ENCODE results near the gene MYT1.

GRCh38 chr20:64244870-64245603, 80.8 kb downstream of the MYT1 start:
- no peak for TF ChIP-seq POLR2A (IDR thresholded peaks at IDR 0.05; ENCODE audit: low read depth, low read length)
- TF ChIP-seq POLR2AphosphoS5 (IDR thresholded peaks at IDR 0.05; ENCODE audit: low read depth, low read length): no peak
- no peak for TF ChIP-seq TAF1 (IDR thresholded peaks at IDR 0.05; ENCODE audit: borderline replicate concordance, low read depth, low read length)
